ENCODE measurements around the gene CHRM1. TPM values are rescaled to one million over a fixed set of nuclear protein-coding genes. Genes with fewer than 3 reads are reported as not detected.

The CHRM1 gene
- total RNA-seq, 2 donors from 2014 or later: not detected

GRCh38 chr11:62931499-62932278, 10.5 kb upstream of the CHRM1 start:
- TF ChIP-seq CTCF (IDR thresholded peaks at IDR 0.05) (no peak), POLR2A (IDR thresholded peaks at IDR 0.05) (no peak)
- H3K36me3 ChIP-seq (replicated peaks in 1 of 2; ENCODE audit: insufficient read depth in 1 of 2, low read depth in 2 of 2): no peaks in the 10 kb centered on the region
- intact Hi-C loops (cut with DNase I): no loop called here
- 73% methylated on average over 8 of the region's 8 CpGs for WGBS, 2 donors
- no peak for DNase-seq
- H3K4me3 ChIP-seq: no peak overlapping the region
- ATAC-seq: no peak
- peaks cover 5% of the 10 kb centered on the region for H3K4me1 ChIP-seq
- H3K27ac ChIP-seq: no peak overlapping the region
- peaks cover 0 to 5% of the 10 kb centered on the region in 2 donors for H3K27me3 ChIP-seq
- no peaks in the 10 kb centered on the region for H3K9me3 ChIP-seq

- ATAC-seq (no peak), DNase-seq (no peak)
- Histone ChIP-seq H3K4me1 (peaks cover 15% of the 10 kb centered on the region), H3K27ac (no peak overlapping the region), H3K4me3 (no peak overlapping the region), H3K9me3 (no peaks in the 10 kb centered on the region), H3K36me3 (replicated peaks in 1 of 2; ENCODE audit: insufficient read depth in 1 of 2, low read depth in 2 of 2) (no peaks in the 10 kb centered on the region), H3K27me3 (peaks cover 0 to 13% of the 10 kb centered on the region in 2 donors)
- 50 to 70% methylated on average over 1 of the region's 1 CpG for WGBS, 2 donors
- intact Hi-C loops (cut with DNase I): no loop called here
- no peak for TF ChIP-seq CTCF (IDR thresholded peaks at IDR 0.05)
- TF ChIP-seq POLR2A (IDR thresholded peaks at IDR 0.05): no peak
These were observed 9.5 kb upstream of the CHRM1 start for GRCh38 chr11:62930666-62931065.

GRCh38 chr11:62930157-62930556, 9.0 kb upstream of the CHRM1 start:
- Histone ChIP-seq H3K27ac (no peak overlapping the region), H3K4me3 (no peak overlapping the region), H3K27me3 (peaks cover 0 to 18% of the 10 kb centered on the region in 2 donors), H3K4me1 (peaks cover 16% of the 10 kb centered on the region), H3K9me3 (no peaks in the 10 kb centered on the region), H3K36me3 (replicated peaks in 1 of 2; ENCODE audit: insufficient read depth in 1 of 2, low read depth in 2 of 2) (no peaks in the 10 kb centered on the region)
- ATAC-seq (no peak), DNase-seq (no peak)
- intact Hi-C loops (cut with DNase I): no loop called here
- 65 to 68% methylated on average over 4 of the region's 4 CpGs for WGBS, 2 donors
- no peak for TF ChIP-seq POLR2A (IDR thresholded peaks at IDR 0.05)
- no peak for TF ChIP-seq CTCF (IDR thresholded peaks at IDR 0.05)

- no peak for DNase-seq
These were observed 6.8 kb upstream of the CHRM1 start for GRCh38 chr11:62928011-62928410.

More at GRCh38 chr11:62928011-62928410, 6.8 kb upstream of the CHRM1 start:
- Histone ChIP-seq H3K4me3 (no peak overlapping the region), H3K27ac (no peak overlapping the region), H3K9me3 (no peaks in the 10 kb centered on the region), H3K36me3 (replicated peaks in 1 of 2; ENCODE audit: insufficient read depth in 1 of 2, low read depth in 2 of 2) (no peaks in the 10 kb centered on the region), H3K27me3 (peaks cover 0 to 19% of the 10 kb centered on the region in 2 donors), H3K4me1 (peaks cover 24% of the 10 kb centered on the region)
- intact Hi-C loops (cut with DNase I): no loop called here
- WGBS, 2 donors: 45 to 47% methylated on average over 11 to 13 of the region's 13 CpGs
- TF ChIP-seq POLR2A (IDR thresholded peaks at IDR 0.05) (no peak), CTCF (IDR thresholded peaks at IDR 0.05) (no peak)
- ATAC-seq: no peak
